ENCODE results near the gene RCOR3. TPM values are rescaled to one million over a fixed set of nuclear protein-coding genes. Genes with fewer than 3 reads are reported as not detected.

Gene RCOR3
- total and polyA plus RNA-seq, 10 of the 15 experiments (the other 5 are each of a cell fraction or from before 2014, with no cell fraction given), result 8.0 to 55.0 (median 25.1) TPM

DNA sequence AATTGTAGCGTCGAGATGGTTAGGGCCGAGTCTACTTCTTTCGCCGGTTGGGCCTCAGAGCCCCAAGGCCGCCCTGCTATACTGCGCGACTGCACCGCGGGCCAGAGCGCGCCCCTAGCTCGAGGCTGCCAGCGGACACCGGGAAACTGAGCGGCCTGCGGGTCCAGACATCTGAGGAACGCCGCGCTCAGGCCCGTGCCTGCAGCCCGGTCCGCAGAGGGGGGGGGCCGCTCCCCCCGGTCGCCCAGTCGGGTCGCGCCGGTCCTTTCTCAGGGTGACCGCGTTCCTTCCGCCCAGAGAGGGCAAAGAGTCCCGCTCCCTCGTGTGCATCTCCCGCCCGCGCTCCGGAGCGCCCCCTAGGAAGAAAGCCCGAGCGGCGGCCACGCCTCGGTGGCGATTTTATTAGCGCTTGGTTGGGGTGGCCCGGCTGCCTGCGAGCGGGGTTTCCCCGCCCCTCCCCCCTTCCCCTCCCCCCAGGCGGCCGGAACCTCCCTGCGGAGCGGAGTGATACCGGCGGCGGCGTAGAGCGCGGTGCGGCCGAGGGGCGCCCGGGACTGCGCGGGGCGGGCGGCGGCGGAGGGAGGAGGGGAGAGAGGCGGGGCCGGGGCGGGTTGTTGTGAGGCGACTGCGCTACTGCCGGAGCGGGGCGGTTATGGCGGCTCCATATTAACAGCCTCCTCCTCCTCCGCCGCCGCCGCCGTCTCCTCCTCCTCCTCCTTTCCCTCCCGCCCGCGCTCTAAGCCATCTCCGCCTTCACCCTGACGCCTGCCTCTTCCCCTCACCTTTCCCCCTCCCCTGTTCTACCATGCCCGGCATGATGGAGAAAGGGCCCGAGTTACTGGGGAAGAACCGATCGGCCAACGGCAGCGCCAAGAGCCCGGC, at the start of gene RCOR3 (continued):
- TF ChIP-seq NRF1 (conservative IDR thresholded peaks at IDR 0.05; ENCODE audit: low read depth, low read length) (no peak), ZNF274 (IDR thresholded peaks at IDR 0.05; ENCODE audit: insufficient read depth, insufficient read length) (no peak), RB1 (IDR thresholded peaks at IDR 0.05; ENCODE audit: borderline replicate concordance) (peak; percentile 95; the same call in 1 of the 2 replicates), POU2F2 (IDR thresholded peaks at IDR 0.05; ENCODE audit: borderline replicate concordance, low read depth, low read length) (peak; percentile 24; the same call in 1 of the 3 replicates), SIN3A (IDR thresholded peaks at IDR 0.05; ENCODE audit: low read depth, low read length) (peak; percentile 49; the same call in 1 of the 2 replicates), ZBED1 (IDR thresholded peaks at IDR 0.05; ENCODE audit: borderline replicate concordance) (no peak), JUNB (IDR thresholded peaks at IDR 0.05) (no peak), RCOR1 (conservative IDR thresholded peaks at IDR 0.05; ENCODE audit: low read depth, low read length) (0 out of 2 replicates have a peak, but pooled peaks have one; percentile 33), EZH2 (IDR thresholded peaks at IDR 0.05; ENCODE audit: borderline replicate concordance, control insufficient read depth, low read depth, low read length) (no peak), NR2C1 (IDR thresholded peaks at IDR 0.05) (no peak), BACH1 (IDR thresholded peaks at IDR 0.05; ENCODE audit: borderline replicate concordance) (peak; percentile 73), CHD4 (IDR thresholded peaks at IDR 0.05) (no peak), CBX3 (IDR thresholded peaks at IDR 0.05; ENCODE audit: borderline replicate concordance, low read depth) (no peak), ATF7 (IDR thresholded peaks at IDR 0.05; ENCODE audit: low read depth) (no peak), SMAD1 (IDR thresholded peaks at IDR 0.05; ENCODE audit: low read depth, partially characterized antibody) (no peak), STAT3 (IDR thresholded peaks at IDR 0.05; ENCODE audit: low read depth, low read length) (no peak), PML (IDR thresholded peaks at IDR 0.05; ENCODE audit: low read length) (peak; percentile 18; the same call in 1 of the 2 replicates), ZNF217 (IDR thresholded peaks at IDR 0.05) (peak; percentile 63; the same call in 1 of the 2 replicates), FOXM1 (IDR thresholded peaks at IDR 0.05; ENCODE audit: low read depth, low read length) (no peak), POLR2AphosphoS5 (IDR thresholded peaks at IDR 0.05; ENCODE audit: low read length) (peak; percentile 82), SRF (IDR thresholded peaks at IDR 0.05; ENCODE audit: low read depth in 2 of 2, low read length in 2 of 2) (0 out of 4 replicates have a peak, but pooled peaks of 1 of the 2 experiments have one; percentile 42), TBL1XR1 (IDR thresholded peaks at IDR 0.05; ENCODE audit: low read depth, low read length) (peak; percentile 85; the same call in 1 of the 2 replicates), ESRRA (IDR thresholded peaks at IDR 0.05; ENCODE audit: low read length) (no peak), STAT1 (conservative IDR thresholded peaks at IDR 0.05) (no peak)
- TF ChIP-seq, protein P1, sequence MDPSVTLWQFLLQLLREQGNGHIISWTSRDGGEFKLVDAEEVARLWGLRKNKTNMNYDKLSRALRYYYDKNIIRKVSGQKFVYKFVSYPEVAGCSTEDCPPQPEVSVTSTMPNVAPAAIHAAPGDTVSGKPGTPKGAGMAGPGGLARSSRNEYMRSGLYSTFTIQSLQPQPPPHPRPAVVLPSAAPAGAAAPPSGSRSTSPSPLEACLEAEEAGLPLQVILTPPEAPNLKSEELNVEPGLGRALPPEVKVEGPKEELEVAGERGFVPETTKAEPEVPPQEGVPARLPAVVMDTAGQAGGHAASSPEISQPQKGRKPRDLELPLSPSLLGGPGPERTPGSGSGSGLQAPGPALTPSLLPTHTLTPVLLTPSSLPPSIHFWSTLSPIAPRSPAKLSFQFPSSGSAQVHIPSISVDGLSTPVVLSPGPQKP (IDR thresholded peaks at IDR 0.05; ENCODE audit: low read depth, low read length), result peak; percentile 56; the same call in 1 of the 2 replicates
- TF ChIP-seq, protein P2, sequence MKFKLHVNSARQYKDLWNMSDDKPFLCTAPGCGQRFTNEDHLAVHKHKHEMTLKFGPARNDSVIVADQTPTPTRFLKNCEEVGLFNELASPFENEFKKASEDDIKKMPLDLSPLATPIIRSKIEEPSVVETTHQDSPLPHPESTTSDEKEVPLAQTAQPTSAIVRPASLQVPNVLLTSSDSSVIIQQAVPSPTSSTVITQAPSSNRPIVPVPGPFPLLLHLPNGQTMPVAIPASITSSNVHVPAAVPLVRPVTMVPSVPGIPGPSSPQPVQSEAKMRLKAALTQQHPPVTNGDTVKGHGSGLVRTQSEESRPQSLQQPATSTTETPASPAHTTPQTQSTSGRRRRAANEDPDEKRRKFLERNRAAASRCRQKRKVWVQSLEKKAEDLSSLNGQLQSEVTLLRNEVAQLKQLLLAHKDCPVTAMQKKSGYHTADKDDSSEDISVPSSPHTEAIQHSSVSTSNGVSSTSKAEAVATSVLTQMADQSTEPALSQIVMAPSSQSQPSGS (IDR thresholded peaks at IDR 0.05; ENCODE audit: low read length), result no peak
- TF ChIP-seq, protein P3, sequence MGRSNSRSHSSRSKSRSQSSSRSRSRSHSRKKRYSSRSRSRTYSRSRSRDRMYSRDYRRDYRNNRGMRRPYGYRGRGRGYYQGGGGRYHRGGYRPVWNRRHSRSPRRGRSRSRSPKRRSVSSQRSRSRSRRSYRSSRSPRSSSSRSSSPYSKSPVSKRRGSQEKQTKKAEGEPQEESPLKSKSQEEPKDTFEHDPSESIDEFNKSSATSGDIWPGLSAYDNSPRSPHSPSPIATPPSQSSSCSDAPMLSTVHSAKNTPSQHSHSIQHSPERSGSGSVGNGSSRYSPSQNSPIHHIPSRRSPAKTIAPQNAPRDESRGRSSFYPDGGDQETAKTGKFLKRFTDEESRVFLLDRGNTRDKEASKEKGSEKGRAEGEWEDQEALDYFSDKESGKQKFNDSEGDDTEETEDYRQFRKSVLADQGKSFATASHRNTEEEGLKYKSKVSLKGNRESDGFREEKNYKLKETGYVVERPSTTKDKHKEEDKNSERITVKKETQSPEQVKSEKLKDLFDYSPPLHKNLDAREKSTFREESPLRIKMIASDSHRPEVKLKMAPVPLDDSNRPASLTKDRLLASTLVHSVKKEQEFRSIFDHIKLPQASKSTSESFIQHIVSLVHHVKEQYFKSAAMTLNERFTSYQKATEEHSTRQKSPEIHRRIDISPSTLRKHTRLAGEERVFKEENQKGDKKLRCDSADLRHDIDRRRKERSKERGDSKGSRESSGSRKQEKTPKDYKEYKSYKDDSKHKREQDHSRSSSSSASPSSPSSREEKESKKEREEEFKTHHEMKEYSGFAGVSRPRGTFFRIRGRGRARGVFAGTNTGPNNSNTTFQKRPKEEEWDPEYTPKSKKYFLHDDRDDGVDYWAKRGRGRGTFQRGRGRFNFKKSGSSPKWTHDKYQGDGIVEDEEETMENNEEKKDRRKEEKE (IDR thresholded peaks at IDR 0.05), result no peak

Data from GM12878 (cell line).